B cell (primary cell): ENCODE measurements around the gene CTIF.

ENCODE experiments used
- EZH2 ChIP-seq: IDR thresholded peaks from 2 replicates; pipeline ENCODE4 v1.6.1; 2012; ENCODE audit warnings: borderline replicate concordance, low read depth, mild to moderate bottlenecking, moderate library complexity, low read length; ENCODE audit not compliant: insufficient read depth, poor library complexity, severe bottlenecking
- TF ChIP-seq, protein P1 (sequence below): fragments of 200-600 bp; IDR thresholded peaks from one replicate; pipeline ENCODE4 v1.8.0; 2022; ENCODE audit warnings: antibody characterized with exemption, mild to moderate bottlenecking

DNA sequence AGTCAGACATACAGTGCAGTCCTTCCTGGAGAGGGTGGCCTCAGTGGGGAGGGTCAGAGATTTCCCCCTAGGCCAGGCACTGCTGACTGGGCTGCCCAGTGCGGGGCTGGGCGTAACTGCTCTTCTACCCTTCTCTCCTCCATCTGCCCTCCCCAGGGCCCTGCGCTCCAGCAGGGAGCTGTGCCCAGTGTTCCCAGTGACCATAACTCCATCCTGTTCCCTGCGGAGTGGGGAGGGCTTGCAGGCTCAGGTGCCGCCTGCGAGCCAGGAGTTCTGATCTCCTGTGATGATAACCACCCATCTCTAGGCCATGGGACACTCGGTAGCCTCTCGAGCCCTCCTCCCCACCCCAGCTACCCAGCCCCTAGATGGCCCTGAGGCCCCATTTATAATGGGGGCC, 304.3 kb downstream of the CTIF start:
- TF ChIP-seq, protein P1, sequence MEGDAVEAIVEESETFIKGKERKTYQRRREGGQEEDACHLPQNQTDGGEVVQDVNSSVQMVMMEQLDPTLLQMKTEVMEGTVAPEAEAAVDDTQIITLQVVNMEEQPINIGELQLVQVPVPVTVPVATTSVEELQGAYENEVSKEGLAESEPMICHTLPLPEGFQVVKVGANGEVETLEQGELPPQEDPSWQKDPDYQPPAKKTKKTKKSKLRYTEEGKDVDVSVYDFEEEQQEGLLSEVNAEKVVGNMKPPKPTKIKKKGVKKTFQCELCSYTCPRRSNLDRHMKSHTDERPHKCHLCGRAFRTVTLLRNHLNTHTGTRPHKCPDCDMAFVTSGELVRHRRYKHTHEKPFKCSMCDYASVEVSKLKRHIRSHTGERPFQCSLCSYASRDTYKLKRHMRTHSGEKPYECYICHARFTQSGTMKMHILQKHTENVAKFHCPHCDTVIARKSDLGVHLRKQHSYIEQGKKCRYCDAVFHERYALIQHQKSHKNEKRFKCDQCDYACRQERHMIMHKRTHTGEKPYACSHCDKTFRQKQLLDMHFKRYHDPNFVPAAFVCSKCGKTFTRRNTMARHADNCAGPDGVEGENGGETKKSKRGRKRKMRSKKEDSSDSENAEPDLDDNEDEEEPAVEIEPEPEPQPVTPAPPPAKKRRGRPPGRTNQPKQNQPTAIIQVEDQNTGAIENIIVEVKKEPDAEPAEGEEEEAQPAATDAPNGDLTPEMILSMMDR: no peak
- TF ChIP-seq EZH2: no peak
